Measurements from ENCODE around the gene SEC14L1.

SEC14L1 gene

DNA sequence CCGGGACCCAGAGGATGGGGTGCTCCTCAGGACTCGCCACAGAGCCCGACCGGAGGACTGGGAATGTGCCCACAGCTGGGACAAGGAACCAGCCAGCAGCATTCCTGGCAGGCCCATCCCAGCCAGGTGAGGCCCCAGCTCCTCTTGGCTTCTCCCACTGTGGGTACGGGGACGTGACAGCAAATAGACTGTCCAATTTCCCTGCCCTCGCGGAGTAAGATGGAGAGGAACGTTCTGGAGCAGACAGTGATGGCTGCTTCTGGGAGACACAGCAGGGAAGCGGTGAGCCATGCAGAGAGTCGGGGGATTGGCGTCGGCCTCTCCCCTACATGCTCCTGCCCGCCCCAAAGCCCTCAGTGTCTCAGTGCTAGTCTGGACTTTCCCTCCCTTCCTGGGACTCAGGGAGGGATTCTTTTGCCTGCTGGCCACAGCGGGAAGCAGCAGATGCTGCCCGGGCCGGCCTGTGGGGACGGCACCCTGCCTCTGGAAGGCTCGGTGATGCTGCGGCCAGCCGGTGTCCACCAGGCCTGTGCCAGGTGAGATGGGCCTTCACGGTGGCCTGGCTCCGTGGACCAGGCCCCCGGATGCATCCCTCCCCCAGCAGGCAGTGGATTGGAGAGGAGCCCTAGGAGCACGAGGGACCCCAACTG is 89.1 kb downstream of the SEC14L1 start:
- Histone ChIP-seq H3K9me3 (ENCODE audit: control insufficient read depth, insufficient read depth, low read length) (no peaks in the 10 kb centered on the region), H3K36me3 (ENCODE audit: control insufficient read depth, insufficient read depth, low read length) (no peaks in the 10 kb centered on the region), H3K9ac (ENCODE audit: low read depth, low read length) (no peak overlapping the region), H3K4me3 (ENCODE audit: low read depth, low read length) (no peak overlapping the region), H3K4me1 (ENCODE audit: control insufficient read depth, insufficient read depth, low read length) (no peaks in the 10 kb centered on the region), H3K27me3 (ENCODE audit: control insufficient read depth, insufficient read depth, low read length) (no peaks in the 10 kb centered on the region)

GRCh38 chr17:77230436-77230830 is 89.7 kb downstream of the SEC14L1 start:
- Histone ChIP-seq H3K4me3 (ENCODE audit: low read depth, low read length) (no peak overlapping the region), H3K36me3 (ENCODE audit: control insufficient read depth, insufficient read depth, low read length) (no peaks in the 10 kb centered on the region), H3K9ac (ENCODE audit: low read depth, low read length) (no peak overlapping the region), H3K9me3 (ENCODE audit: control insufficient read depth, insufficient read depth, low read length) (no peaks in the 10 kb centered on the region), H3K27me3 (ENCODE audit: control insufficient read depth, insufficient read depth, low read length) (no peaks in the 10 kb centered on the region), H3K4me1 (ENCODE audit: control insufficient read depth, insufficient read depth, low read length) (no peaks in the 10 kb centered on the region)

DNA sequence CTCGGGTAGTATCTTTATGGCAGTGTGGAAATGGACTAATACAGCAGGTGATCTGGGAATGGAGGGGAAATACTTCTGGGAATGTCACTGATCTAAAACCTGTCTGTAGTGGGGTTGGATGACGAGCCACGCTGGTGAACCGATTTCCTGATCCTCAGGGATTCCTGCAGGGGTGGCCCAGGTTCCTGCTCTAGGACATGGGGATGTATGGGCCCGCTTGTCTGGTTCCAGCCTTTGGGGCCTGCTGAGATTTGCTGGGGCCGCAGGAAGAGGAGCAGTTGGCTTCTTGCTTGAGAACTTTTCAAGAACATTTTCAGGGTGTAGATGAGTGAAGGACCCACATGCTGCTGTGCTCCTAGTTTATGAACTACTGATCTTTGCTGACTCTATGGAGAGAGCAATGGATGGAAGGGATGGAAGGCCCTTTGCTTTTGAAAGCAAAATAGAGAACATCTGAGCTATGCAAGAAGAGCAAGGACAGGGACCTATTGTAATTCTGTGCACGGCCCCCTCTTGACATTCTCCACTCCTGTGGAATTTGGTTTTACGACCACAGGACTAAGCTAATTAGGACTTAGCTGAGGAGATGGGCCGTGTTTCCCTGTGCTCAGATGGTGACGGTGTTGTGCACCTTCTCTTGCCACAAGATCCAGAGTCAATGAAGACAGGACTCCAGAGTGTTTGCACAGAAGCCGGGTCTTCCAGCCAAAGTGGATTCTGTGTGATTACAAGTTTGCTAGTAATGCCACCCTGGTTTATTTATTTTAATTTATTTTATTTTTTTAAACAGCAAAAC is 90.5 kb downstream of the SEC14L1 start:
- no peak overlapping the region for H3K9ac ChIP-seq (ENCODE audit: low read depth, low read length)
- H3K9me3 ChIP-seq (ENCODE audit: control insufficient read depth, insufficient read depth, low read length), result no peaks in the 10 kb centered on the region
- no peaks in the 10 kb centered on the region for H3K36me3 ChIP-seq (ENCODE audit: control insufficient read depth, insufficient read depth, low read length)
- H3K27me3 ChIP-seq (ENCODE audit: control insufficient read depth, insufficient read depth, low read length), result no peaks in the 10 kb centered on the region
- H3K4me3 ChIP-seq (ENCODE audit: low read depth, low read length), result no peak overlapping the region
- H3K4me1 ChIP-seq (ENCODE audit: control insufficient read depth, insufficient read depth, low read length), result no peaks in the 10 kb centered on the region

DNA sequence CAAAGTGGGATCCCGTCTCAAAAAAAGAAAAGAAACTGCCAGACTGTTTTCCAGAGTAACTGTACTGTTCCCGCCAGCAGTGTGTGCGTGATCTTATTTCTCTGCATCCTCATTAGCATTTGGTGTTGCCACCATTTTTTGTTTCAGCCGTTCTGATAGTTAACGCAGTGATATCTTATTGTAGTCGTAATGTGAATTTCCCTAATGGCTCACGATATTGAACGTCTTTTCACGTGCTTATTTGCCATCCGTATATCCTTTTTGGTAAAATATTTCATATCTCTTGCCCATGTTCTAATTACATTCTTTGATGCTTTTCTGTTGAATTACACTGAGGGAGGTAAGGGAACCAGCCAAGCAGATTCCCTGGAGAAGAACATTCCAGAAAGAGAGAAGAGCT is 92.4 kb downstream of the SEC14L1 start:
- H3K4me3 ChIP-seq (ENCODE audit: low read depth, low read length), result no peak overlapping the region
- no peaks in the 10 kb centered on the region for H3K9me3 ChIP-seq (ENCODE audit: control insufficient read depth, insufficient read depth, low read length)
- no peaks in the 10 kb centered on the region for H3K36me3 ChIP-seq (ENCODE audit: control insufficient read depth, insufficient read depth, low read length)
- no peaks in the 10 kb centered on the region for H3K27me3 ChIP-seq (ENCODE audit: control insufficient read depth, insufficient read depth, low read length)
- no peak overlapping the region for H3K9ac ChIP-seq (ENCODE audit: low read depth, low read length)
- H3K4me1 ChIP-seq (ENCODE audit: control insufficient read depth, insufficient read depth, low read length), result no peaks in the 10 kb centered on the region

DNA sequence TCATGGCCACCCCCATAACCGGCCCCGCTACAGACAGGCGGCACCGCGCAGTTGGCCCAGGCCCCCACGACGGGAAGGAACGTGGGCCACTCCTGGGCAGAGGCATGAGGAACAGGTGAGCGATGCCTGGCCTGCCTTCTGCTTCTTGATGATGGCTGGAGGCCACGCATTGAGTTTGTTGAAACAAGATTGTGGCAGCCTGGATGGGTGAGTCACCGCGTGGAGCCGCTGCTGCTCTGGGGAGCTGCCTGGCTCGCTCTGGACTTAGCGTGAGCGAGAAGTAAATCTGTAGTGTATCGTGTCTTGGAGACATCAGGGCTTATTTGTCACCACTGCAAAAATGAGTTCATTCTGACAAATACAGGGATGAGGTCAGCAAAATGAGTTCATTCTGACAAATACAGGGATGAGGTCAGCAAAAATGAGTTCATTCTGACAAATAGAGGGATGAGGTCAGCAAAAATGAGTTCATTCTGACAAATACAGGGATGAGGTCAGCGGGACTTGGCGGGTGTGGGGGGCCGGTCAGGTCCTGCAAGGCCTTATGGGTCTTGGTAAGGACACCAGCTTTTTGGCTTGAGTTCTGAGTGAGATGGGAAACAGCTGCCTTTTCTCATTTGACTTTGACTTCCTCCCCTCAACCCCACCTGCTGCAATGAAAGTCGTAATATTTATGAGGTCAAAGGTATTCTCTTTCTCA is 93.0 kb downstream of the SEC14L1 start:
- H3K4me1 ChIP-seq (ENCODE audit: control insufficient read depth, insufficient read depth, low read length), result no peaks in the 10 kb centered on the region
- no peak overlapping the region for H3K4me3 ChIP-seq (ENCODE audit: low read depth, low read length)
- no peaks in the 10 kb centered on the region for H3K36me3 ChIP-seq (ENCODE audit: control insufficient read depth, insufficient read depth, low read length)
- no peaks in the 10 kb centered on the region for H3K27me3 ChIP-seq (ENCODE audit: control insufficient read depth, insufficient read depth, low read length)
- no peaks in the 10 kb centered on the region for H3K9me3 ChIP-seq (ENCODE audit: control insufficient read depth, insufficient read depth, low read length)
- H3K9ac ChIP-seq (ENCODE audit: low read depth, low read length), result no peak overlapping the region

DNA sequence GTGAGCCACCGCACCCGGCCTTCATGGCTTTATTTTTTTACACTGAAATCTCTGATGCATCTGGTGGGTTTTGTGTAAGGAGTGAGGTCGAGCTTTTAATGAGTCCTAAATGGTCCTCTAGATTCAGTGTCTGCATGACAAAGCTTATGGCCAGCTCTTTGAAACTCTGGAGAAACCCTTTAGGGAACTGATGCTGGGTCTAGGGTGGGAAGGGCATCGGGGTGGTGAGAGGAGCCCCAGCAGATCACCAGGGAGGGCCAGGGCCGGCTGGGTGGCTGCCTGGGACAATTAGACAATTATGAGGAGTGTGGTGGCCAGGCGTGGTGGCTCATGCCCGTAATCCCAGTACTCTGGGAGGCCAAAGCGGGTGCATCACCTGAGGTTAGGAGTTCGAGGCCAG is 93.9 kb downstream of the SEC14L1 start:
- no peak overlapping the region for H3K4me3 ChIP-seq (ENCODE audit: low read depth, low read length)
- no peaks in the 10 kb centered on the region for H3K27me3 ChIP-seq (ENCODE audit: control insufficient read depth, insufficient read depth, low read length)
- H3K9ac ChIP-seq (ENCODE audit: low read depth, low read length), result no peak overlapping the region
- H3K4me1 ChIP-seq (ENCODE audit: control insufficient read depth, insufficient read depth, low read length), result no peaks in the 10 kb centered on the region
- H3K36me3 ChIP-seq (ENCODE audit: control insufficient read depth, insufficient read depth, low read length), result no peaks in the 10 kb centered on the region
- no peaks in the 10 kb centered on the region for H3K9me3 ChIP-seq (ENCODE audit: control insufficient read depth, insufficient read depth, low read length)

- H3K9ac ChIP-seq (ENCODE audit: low read depth, low read length), result no peak overlapping the region
- no peaks in the 10 kb centered on the region for H3K9me3 ChIP-seq (ENCODE audit: control insufficient read depth, insufficient read depth, low read length)
- no peaks in the 10 kb centered on the region for H3K36me3 ChIP-seq (ENCODE audit: control insufficient read depth, insufficient read depth, low read length)
- no peaks in the 10 kb centered on the region for H3K27me3 ChIP-seq (ENCODE audit: control insufficient read depth, insufficient read depth, low read length)
- no peaks in the 10 kb centered on the region for H3K4me1 ChIP-seq (ENCODE audit: control insufficient read depth, insufficient read depth, low read length)
- H3K4me3 ChIP-seq (ENCODE audit: low read depth, low read length), result no peak overlapping the region
Observed at GRCh38 chr17:77235370-77235941, 94.7 kb downstream of the SEC14L1 start.

GRCh38 chr17:77237232-77238008 is 96.7 kb downstream of the SEC14L1 start:
- Histone ChIP-seq H3K9me3 (ENCODE audit: control insufficient read depth, insufficient read depth, low read length) (no peaks in the 10 kb centered on the region), H3K9ac (ENCODE audit: low read depth, low read length) (no peak overlapping the region), H3K36me3 (ENCODE audit: control insufficient read depth, insufficient read depth, low read length) (no peaks in the 10 kb centered on the region), H3K4me3 (ENCODE audit: low read depth, low read length) (no peak overlapping the region), H3K27me3 (ENCODE audit: control insufficient read depth, insufficient read depth, low read length) (no peaks in the 10 kb centered on the region), H3K4me1 (ENCODE audit: control insufficient read depth, insufficient read depth, low read length) (no peaks in the 10 kb centered on the region)

DNA sequence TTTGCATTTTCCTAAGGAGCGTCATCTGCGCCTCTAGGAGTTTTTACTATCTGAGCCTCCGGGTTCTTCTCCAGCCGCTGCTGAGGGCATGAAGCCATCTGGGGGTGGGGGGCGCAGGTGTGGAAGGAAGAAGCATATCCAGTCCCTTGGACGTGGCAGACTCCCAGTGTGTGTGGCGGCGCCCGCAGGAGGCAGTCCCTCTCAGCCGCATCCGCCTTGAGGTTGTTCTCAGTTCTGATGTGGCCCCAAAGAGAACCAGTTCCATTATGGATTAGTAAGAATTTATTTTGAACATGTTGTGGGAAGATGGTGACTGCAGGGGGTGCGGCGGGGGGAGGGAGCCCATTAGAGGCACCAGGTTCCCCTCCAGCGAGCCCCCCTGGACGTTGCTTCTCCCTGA is 100.2 kb downstream of the SEC14L1 start:
- Histone ChIP-seq H3K4me1 (ENCODE audit: control insufficient read depth, insufficient read depth, low read length) (no peaks in the 10 kb centered on the region), H3K9ac (ENCODE audit: low read depth, low read length) (no peak overlapping the region), H3K36me3 (ENCODE audit: control insufficient read depth, insufficient read depth, low read length) (no peaks in the 10 kb centered on the region), H3K4me3 (ENCODE audit: low read depth, low read length) (no peak overlapping the region), H3K9me3 (ENCODE audit: control insufficient read depth, insufficient read depth, low read length) (no peaks in the 10 kb centered on the region), H3K27me3 (ENCODE audit: control insufficient read depth, insufficient read depth, low read length) (peaks cover under 1% of the 10 kb centered on the region)

GRCh38 chr17:77242118-77242851 is 101.5 kb downstream of the SEC14L1 start:
- H3K4me3 ChIP-seq (ENCODE audit: low read depth, low read length), result no peak overlapping the region
- peaks cover 4% of the 10 kb centered on the region for H3K27me3 ChIP-seq (ENCODE audit: control insufficient read depth, insufficient read depth, low read length)
- H3K9ac ChIP-seq (ENCODE audit: low read depth, low read length), result no peak overlapping the region
- no peaks in the 10 kb centered on the region for H3K4me1 ChIP-seq (ENCODE audit: control insufficient read depth, insufficient read depth, low read length)
- H3K36me3 ChIP-seq (ENCODE audit: control insufficient read depth, insufficient read depth, low read length), result no peaks in the 10 kb centered on the region
- no peaks in the 10 kb centered on the region for H3K9me3 ChIP-seq (ENCODE audit: control insufficient read depth, insufficient read depth, low read length)
